GM10266 (cell line): ENCODE results near the gene NPVF.

ENCODE experiments used
- DNase-seq: peaks from one replicate; pipeline ENCODE4 v3.0.0; 2012; ENCODE audit errors: extremely low spot score
- TF ChIP-seq, protein P1 (sequence below): IDR thresholded peaks from 2 replicates; pipeline ENCODE4 v1.5.1; 2012; ENCODE audit warnings: mild to moderate bottlenecking, low read depth; ENCODE audit not compliant: control insufficient read depth, insufficient read depth; ENCODE audit errors: missing control alignments

Gene NPVF

DNA sequence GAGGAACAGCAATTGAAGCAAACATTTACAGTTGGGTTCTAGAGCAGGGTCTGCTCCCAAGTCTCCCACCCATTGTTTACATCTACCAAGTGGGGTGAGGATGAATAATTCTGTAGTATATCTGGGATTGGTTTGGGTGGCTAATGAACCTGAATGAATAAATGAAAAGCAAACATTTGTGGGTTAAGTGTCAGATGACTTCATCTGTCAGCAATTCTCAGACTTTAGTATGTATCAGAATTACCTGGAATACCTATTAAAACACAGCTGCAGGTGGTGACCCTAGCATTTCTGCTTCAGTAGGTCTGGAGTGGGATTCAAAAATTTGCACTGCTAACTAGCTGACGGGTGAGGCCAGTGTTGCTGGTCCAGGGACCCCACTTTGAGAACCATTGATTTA, 18.0 kb upstream of the NPVF start:
- DNase-seq = no peak
- TF ChIP-seq, protein P1, sequence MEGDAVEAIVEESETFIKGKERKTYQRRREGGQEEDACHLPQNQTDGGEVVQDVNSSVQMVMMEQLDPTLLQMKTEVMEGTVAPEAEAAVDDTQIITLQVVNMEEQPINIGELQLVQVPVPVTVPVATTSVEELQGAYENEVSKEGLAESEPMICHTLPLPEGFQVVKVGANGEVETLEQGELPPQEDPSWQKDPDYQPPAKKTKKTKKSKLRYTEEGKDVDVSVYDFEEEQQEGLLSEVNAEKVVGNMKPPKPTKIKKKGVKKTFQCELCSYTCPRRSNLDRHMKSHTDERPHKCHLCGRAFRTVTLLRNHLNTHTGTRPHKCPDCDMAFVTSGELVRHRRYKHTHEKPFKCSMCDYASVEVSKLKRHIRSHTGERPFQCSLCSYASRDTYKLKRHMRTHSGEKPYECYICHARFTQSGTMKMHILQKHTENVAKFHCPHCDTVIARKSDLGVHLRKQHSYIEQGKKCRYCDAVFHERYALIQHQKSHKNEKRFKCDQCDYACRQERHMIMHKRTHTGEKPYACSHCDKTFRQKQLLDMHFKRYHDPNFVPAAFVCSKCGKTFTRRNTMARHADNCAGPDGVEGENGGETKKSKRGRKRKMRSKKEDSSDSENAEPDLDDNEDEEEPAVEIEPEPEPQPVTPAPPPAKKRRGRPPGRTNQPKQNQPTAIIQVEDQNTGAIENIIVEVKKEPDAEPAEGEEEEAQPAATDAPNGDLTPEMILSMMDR = no peak

DNA sequence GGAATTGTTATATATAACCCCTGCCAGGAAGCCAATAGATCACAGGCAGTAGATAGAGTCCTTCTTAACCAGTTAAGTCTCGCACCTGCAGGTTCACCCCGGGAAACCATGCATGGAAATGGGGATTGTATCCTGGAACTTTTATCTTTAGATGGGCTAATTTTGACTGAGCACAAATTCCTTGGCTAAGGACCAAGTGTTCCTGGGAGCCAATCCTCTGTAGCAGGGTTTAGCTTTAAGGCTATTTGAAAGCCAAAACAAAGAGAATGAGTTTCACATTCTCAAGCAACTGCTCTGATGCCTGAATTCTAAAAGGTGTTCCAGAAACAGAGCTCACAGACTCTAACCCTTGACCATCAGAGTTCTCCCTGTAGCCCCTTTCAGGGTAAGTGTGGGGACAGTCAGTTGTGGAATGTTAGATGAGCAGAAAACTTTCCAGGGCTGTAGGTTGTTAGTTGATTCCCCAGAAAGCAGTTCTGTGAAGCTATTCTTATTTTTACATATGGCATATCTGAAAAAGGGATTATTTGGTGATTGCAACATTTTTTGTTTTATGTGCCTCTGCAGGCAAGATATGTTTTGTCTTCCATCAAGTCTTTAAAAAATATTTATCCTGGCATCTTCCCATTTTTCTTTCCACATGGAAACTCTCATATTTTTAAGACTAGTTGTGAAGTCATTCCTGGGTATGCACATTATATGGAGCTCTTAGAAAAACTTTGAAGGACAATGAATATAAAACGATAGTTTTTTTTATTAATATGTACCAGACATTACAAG, 16.2 kb upstream of the NPVF start:
- TF ChIP-seq, protein P1 = no peak

DNA sequence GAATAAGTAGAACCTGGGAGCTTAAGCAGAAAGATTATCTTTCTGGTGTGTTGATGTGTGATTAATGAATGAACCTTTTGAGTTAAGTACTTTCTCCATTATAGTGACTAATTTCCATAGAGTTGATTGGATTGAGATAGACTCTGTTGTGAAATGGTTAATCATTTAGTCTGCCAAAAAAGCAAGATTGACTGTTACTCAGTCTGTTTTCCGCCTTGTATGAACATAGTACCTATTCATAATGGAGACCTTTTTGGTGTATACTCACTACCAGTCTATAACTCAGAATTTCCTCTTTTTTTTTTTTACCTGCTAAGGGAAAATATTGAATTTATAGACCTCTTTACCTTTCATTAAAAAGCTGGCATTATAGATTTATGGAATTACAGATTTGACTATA, 14.4 kb upstream of the NPVF start:
- TF ChIP-seq, protein P1 = no peak
- DNase-seq = no peak

More for the DNA sequence above, 16.2 kb upstream of the NPVF start:
- DNase-seq = no peak

DNA sequence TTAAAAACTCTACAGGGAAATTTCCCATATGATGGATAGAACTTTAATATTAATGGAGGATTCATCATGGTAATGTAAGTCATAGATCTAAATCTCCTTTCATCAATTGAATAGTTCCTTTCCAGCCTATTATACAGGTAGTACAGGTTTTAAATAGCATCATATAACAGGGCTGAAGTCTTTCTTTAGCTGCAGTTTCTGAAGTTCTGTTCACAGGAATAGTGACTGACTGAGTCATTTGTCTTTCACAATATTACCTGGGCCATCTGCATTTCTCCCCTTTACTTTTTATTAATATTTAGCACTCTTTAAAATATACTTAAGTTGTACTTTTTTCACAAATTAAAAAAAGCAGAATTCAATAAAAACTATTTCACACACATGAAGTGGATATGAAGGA, 12.6 kb upstream of the NPVF start:
- no peak for DNase-seq
- TF ChIP-seq, protein P1 = no peak

DNA sequence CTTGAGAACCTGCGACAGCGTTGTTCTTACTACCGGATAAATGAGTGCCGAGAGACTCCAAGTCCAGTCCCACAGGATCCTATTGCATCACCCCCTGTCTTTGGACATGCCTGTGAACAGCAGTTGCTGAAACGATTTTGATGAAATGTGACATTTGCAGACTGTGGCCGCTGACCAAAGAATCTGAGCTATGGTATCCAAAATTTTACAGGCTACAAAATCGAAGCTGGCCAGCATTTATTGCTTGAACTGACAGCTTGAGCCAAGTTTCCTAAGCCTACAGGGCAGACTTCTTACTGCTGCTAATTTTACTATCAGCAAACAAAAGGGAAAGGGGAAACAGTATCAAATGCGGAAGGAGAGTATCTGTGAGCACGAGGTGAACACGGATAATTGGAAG, 12.1 kb upstream of the NPVF start:
- TF ChIP-seq, protein P1 = no peak
- DNase-seq = no peak

DNA sequence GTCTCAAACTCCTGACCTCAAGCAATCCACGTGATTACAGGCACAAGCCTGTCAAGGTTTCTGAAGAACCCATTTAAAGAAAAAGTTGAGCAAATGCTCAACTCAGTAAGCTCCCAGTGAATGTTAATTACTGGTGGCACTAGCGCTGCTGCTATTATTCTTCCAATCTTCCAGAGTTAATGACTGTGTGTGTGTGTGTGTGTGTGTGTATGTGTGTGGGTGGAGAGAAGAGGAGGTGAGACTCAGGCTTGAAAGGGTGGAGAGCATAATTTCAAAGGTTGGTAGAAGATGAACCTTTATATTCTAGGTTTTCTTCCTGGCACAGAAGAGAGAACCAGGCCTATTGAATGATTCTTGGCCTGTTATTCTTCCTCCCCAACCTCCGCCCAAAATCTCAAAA, 11.6 kb upstream of the NPVF start:
- TF ChIP-seq, protein P1 = no peak
- no peak for DNase-seq

DNA sequence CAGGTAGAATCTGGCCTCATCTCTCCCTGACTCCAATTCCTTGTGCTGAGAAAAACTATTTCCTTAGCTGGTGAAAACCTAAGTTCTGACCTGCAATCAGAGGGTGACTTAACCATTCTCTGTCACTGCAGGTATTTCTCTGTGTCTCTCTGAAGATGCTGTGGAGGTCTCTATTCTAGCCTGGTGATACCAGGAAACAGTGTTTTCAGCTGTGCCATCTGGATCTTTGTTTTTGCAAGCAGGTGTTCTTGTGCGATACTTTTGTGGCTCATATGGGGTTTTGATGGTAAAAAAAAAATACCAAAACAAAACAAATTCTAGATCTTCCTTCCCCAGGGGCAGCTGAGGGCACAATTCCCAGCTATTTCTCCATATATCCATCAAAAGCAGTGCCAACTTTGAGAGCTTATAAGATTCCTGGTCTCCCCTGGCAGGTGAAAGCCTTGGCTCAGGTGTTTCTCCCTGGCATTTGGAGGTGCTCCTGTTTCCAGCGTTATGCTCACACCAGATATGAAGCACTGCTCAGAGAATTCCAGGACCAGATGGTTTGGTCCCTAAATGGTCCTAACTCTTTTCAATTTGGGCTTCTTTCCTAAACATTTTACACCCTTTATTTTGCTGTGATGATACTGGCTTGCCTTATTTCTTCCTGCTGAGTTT, 9.9 kb upstream of the NPVF start:
- TF ChIP-seq, protein P1 = no peak
- no peak for DNase-seq
